HT1080 (cell line): Measurements from ENCODE around the gene LRMDA. TPM values are rescaled to one million over a fixed set of nuclear protein-coding genes. Genes with fewer than 3 reads are reported as not detected.
"Not testable (repeated sequence)": the region's sequence is repeated elsewhere in the genome, so short reads cannot be mapped to it uniquely, and the experiment has no call there.

Experiments used
- DNase-seq: peaks from one replicate; pipeline ENCODE4 v3.0.0-alpha.2; 2015; ENCODE audit warnings: low read depth
- total RNA-seq: library from RNA; depleted of rRNA; stranded (reverse); fragments of >200 nt; shearing (Covaris generic); gene quantifications from 2 replicates; pipeline ENCODE4 v1.2.3, GENCODE V29; 2014

Gene LRMDA
- total RNA-seq, 1 experiment from 2014 or later = not detected

- no peak for DNase-seq
Measured at GRCh38 chr10:76514321-76514720, 1082.9 kb downstream of the LRMDA start.

- DNase-seq = no peak
Measured at GRCh38 chr10:76514869-76515268, 1083.4 kb downstream of the LRMDA start.

DNA sequence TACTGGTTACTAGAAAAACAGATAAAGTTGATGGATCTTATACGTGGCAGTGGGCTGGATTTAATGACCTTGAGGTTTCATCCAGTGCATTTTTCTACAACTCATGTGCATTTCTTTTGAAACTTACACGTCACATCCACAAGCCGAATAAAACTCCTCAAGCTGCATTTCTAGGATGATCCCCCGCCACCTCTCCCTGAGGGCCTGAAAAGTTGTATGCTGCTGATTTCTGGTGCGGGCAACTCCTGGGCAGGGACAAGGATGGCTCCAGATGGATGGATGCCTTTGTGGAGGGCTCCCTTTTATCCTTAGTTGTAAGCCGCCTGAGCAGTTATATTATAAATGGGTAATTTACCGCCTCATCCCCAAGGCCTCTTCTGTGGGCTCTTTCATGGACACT, 1091.1 kb downstream of the LRMDA start:
- DNase-seq = no peak

- DNase-seq = no peak
Measured at GRCh38 chr10:76523246-76523645, 1091.8 kb downstream of the LRMDA start.

DNA sequence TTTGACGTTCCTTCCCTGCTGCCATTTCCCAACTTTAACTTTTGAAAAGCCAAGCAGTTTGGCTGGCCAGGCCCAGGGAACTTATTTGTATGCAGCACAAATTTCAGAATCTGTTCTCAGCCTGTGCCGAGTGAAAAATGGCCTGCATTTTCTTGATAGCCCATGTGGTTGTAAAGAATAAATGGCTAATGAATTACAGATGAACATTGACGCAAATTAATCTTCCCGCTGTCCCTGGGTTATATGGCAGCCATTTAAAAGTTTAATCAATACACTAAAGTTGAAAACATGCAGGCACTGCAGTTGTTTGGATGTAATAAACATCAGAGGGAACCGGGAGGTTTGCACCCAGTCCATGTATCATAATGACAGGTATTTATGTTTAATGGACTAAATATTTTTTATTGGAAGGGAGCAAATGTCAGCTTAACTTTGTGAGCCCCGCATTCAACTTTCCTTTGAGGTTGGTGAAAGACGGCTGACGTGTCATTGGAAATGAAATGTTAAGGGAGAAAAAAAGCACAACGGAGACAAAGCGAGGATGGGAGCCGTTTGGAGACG, 1092.4 kb downstream of the LRMDA start:
- DNase-seq = no peak

- DNase-seq = not testable (repeated sequence)
Measured at GRCh38 chr10:76526833-76527232, 1095.4 kb downstream of the LRMDA start.

- no peak for DNase-seq
Measured at GRCh38 chr10:76540331-76540730, 1108.9 kb downstream of the LRMDA start.

- no peak for DNase-seq
Measured at GRCh38 chr10:76540786-76541185, 1109.4 kb downstream of the LRMDA start.

DNA sequence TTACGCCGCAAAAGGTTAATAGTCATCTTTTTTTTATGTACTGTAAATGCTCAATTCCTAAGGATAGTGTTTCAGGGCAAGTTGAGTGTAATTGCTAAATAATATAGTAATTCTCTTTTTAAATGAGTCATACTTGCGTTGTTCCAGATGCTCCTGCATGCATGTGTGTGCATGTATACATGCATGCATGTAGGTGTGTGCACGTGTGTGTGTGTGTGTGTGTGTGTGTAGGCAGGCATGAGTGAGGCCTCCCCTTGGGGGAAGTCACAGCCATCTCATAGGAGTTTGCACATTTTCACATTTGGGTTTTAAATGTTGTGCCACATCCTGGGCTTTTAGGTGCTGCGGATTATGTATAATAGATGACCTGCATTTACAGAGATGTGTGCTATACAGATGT, 1110.4 kb downstream of the LRMDA start:
- DNase-seq = no peak

GRCh38 chr10:76542307-76542930, 1111.0 kb downstream of the LRMDA start:
- no peak for DNase-seq

DNA sequence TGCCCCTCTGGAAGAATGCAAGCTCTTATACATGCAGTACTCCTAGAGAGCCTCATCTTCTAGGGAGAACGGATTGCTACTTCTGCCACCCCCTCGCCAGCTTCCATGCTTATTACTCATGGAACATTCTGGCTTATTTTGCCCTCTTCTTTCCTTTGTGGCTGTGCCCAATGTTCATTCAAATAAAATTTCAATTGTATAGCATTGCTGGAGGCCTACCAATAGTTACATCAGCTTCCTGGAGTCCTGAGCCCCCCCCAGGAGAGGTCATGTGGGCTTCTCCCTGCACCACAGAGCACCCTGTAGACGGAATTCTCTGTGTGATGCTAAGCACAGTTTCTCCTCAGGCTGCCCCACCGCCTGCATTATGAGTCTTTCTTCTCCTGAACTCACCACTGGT, 1112.2 kb downstream of the LRMDA start:
- DNase-seq = peak; percentile 36

GRCh38 chr10:76544789-76545188, 1113.4 kb downstream of the LRMDA start:
- DNase-seq = no peak

DNA sequence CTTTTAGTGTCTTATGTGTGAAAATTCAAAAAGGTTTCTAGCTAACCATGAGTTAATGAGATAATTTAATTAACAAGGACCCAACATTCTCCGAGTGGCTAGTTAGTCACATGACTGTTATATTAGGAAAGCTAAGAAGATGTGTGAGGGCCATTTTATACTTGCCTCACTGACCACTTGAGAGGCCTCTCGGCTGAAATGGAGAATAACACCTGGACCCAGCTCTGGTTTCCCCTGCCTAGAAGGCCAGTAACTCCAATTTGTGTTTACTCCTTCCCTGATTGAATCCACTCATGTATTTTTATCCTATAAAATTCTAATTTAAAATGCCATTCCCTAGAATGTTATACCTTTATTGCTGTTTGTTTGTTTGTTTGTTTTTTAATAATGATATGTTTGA, 1115.0 kb downstream of the LRMDA start:
- DNase-seq = no peak

DNA sequence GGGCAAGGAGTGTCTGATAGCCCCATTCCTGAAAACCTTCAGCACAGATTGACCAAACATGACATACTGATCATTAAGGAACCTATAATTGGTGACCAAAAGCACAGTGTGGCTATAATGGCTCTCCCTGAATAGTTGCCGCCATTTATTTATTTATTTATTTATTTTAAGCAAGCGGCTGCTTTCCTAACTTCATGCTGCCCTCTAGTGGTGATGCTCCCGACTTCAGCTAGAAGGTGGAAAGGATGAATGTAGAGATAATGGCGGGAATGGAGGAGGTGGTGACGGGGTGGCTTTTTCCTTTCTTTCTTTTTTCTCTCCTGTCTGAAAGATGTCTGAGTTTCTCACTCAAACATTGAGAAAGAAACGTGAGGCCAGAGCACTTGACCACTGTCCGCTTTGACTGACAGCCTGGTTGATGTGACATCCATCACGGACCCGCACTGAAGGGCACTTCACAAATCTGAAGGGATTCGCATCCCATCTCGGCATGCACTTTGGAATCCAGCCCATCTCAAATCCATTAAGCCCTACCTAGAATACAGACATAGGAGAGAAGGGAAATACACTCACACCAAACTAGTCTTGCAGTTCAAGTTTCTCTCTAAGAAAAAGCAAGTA, 1116.0 kb downstream of the LRMDA start:
- peak; percentile 69 for DNase-seq

DNA sequence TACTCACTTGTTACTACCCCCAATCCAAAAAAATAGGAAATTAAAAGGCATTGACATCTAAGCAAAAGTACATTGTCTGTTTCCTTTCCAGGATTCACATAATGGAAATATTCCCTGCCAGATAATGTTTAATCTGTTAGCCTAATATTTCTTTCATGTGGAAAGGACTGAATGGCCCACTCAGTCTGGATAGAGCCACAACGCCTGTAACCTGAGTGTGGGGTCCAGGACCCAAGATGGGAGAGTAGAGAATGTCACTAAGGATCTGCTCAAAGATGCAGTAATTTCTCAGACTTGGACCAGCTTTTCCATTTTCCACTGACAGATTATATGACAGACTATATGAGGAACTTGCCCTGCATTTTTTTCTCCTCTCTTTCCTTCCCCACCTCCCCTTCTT, 1117.3 kb downstream of the LRMDA start:
- no peak for DNase-seq

DNA sequence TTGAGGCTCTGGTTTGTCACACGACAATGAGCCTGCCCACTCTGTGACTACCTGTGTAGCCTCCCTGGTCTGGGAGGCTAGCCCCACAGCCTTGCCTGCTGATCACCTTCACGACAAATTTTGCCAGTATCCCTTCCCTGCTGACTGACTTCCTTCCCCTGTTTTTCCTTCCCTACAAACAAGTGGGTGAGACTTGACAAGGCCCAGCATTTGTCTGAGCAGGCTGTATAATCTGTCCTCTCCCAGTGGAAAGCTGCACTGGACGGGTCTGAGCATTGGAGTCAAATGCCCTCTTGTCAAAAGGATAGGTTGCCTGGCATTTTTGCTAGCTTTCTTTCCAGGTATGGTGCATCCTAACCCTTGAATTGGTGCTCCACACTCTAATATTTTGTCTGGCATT, 1117.7 kb downstream of the LRMDA start:
- DNase-seq = no peak

GRCh38 chr10:76550806-76551205, 1119.4 kb downstream of the LRMDA start:
- DNase-seq = no peak

DNA sequence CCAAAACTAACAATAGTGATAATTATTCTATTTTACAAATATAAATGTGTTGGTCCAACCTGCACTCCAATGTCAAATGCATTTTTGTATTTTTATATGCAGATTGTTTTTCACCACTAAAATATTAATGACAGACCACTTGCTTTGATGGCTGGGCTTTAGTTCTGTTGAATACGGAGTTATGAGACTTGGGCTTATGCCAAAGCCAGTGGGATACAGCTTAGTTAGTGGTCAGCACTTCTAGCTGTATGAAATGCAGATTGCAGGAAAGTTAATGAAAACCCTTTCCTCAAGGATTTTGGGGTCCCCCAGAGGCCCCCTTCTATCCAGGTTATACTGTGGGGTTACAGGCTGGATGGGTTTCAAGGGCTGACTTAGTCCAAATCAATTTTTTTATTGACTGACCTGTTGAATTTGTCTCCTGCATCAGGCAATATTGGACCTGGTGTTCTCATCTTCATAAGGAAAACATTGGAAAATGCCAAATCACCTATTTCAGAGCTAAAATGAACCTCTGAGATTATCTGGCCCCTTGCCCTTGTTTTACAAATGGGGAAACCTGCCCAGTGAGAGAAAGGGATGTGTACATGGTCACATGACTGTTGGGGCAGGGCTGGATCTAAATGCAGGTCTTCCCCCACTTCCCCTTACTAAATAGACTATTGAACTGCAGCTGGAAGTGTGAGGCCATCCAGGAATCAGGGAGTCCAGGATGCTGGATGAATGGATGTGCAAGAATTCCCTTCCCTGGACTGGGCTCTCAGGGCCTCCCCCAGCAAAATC, 1120.9 kb downstream of the LRMDA start:
- DNase-seq = no peak

DNA sequence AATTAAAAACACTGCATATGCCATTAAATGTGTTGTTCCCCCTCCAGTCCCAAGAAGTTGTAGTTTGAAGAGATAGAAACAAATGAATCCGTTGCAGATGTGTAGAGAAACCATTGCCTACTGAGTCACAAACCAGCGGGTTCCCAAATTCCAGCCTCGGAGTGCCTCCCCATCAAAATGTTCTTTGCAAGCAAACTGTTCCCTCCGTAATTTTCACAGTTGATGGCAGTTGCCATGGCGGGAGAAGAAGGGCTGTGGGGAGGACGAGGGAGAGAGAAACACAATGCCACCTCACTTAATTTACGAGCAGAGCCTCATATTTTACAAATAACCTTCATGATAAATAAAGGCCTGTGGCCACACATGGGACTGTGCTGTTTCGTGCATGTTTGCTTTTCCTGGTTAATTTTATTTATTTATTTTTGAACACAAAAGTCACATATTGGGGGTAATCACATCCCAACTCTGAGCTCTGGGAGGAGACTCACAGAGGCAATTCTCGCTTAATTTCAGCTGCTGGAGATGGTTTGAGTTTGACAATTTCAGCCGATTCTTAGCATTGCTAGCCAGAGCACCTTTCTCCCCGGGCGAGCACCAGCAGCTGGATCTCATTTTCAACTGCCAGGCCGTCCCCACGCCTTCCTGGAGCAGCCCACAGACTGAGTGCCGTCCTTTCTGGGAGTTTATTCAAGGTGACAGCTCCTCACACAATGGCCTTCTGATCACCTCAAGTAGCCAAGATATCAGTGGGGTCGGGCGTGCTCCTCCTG, 1122.0 kb downstream of the LRMDA start:
- no peak for DNase-seq

- DNase-seq = no peak
Measured at GRCh38 chr10:76554033-76554408, 1122.6 kb downstream of the LRMDA start.

- no peak for DNase-seq
Measured at GRCh38 chr10:76554478-76554877, 1123.1 kb downstream of the LRMDA start.
